GM06990 (cell line): ENCODE data around the gene CRISPLD2.

Experiments used
- DNase-seq: peaks from one replicate; pipeline ENCODE4 v3.0.0-alpha.2; 2011; ENCODE audit not compliant: insufficient read length; ENCODE audit errors: extremely low read depth
- H3K27me3 ChIP-seq: replicated peaks from 2 replicates; pipeline ENCODE4 v1.6.0; 2011; ENCODE audit warnings: low read length; ENCODE audit not compliant: control insufficient read depth, insufficient read depth
- H3K36me3 ChIP-seq: 2 replicates; pipeline ENCODE4 v1.5.1; 2011; ENCODE audit warnings: low read length; ENCODE audit not compliant: control insufficient read depth, insufficient read depth
- H3K4me3 ChIP-seq: replicated peaks from 2 replicates; pipeline ENCODE4 v1.5.1; 2011; ENCODE audit warnings: low read depth, mild to moderate bottlenecking, control low read depth, low read length
- TF ChIP-seq, protein P1 (sequence below): IDR thresholded peaks from 2 replicates; pipeline ENCODE4 v1.5.1; 2011; ENCODE audit warnings: low read length, control low read depth, mild to moderate bottlenecking, inconsistent platforms; ENCODE audit not compliant: insufficient read depth, poor library complexity, severe bottlenecking

Gene CRISPLD2

DNA sequence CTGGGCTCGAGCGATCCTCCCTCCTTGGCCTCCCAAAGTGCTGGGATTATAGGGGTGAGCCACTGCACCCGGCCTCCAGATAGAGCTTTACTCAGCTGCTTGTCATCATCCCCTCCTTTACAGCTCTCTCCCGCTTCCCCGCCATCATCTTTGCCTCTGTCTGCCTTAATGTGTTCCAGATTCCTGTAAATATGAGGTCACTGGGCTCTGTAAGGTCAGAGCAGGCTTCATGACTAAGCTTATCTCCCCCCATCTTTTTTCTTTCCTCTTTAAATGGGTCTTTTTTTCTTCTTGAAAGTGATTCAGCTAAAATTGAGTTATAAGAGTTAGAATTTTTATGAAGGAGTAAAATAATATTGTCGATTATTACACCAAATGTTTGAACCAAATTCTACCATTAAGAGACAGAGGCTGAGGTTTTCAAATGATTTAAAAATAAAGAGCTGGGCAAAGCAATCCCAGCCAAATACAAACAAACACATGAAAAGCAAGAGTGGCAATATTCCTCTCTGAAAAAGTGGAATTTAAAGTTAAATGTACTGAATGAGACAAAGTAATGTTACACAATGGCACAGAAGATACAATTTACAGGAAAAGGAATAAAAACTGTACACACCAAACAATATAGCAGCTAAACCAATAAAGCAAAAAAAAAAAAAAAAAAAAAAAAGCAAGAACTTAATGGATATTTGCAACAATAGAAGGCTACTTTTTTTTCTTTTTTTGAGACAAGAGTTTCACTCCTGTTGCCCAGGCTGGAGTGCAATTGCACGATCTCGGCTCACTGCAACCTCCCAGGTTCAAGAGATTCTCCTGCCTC is 62.1 kb downstream of the CRISPLD2 start:
- H3K4me3 ChIP-seq, result no peak overlapping the region
- no peaks in the 10 kb centered on the region for H3K36me3 ChIP-seq
- TF ChIP-seq, protein P1, sequence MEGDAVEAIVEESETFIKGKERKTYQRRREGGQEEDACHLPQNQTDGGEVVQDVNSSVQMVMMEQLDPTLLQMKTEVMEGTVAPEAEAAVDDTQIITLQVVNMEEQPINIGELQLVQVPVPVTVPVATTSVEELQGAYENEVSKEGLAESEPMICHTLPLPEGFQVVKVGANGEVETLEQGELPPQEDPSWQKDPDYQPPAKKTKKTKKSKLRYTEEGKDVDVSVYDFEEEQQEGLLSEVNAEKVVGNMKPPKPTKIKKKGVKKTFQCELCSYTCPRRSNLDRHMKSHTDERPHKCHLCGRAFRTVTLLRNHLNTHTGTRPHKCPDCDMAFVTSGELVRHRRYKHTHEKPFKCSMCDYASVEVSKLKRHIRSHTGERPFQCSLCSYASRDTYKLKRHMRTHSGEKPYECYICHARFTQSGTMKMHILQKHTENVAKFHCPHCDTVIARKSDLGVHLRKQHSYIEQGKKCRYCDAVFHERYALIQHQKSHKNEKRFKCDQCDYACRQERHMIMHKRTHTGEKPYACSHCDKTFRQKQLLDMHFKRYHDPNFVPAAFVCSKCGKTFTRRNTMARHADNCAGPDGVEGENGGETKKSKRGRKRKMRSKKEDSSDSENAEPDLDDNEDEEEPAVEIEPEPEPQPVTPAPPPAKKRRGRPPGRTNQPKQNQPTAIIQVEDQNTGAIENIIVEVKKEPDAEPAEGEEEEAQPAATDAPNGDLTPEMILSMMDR, result no peak
- H3K27me3 ChIP-seq, result no peaks in the 10 kb centered on the region; the same call in 1 of the 2 replicates
- no peak for DNase-seq

DNA sequence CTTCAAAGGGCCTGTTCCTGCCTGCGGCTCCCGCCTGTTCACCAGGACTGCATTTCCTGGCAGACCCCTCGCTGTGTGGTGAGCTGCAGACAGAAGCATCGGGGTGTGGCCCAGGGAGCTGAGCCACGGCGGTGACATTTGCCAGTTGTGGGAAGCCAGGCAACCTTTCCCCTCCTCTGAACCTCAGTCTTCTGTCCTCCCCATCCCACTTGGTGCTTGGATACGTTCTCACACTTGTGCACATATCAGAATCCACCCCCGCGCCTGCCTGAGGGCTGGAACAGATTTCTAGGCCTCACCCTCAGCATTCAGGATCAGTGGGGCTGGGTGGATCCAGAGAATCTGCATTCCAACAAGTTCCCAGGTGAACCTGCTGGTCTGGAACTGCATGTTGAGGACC is 63.5 kb downstream of the CRISPLD2 start:
- Histone ChIP-seq H3K36me3 (no peaks in the 10 kb centered on the region), H3K27me3 (no peaks in the 10 kb centered on the region; the same call in 1 of the 2 replicates), H3K4me3 (no peak overlapping the region)
- TF ChIP-seq, protein P1, result no peak
- DNase-seq, result no peak

DNA sequence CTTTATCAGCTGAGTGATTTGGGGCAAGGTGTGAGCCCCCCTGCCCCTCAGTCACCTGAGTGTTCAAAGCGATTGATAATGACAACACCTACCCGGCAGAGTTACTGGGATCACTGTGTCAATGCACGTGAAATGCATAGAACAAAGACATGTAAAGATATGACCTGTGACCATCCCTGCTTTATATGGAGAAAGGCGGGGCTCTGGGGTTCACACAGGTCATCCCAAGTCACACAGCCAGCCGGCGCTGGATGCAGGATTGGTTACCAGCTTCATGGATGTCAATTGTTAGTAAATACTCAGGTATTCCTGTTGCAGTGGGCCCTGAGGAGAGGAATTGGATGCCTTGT is 64.4 kb downstream of the CRISPLD2 start:
- Histone ChIP-seq H3K27me3 (no peaks in the 10 kb centered on the region; the same call in 1 of the 2 replicates), H3K36me3 (no peaks in the 10 kb centered on the region), H3K4me3 (no peak overlapping the region)
- no peak for DNase-seq
- TF ChIP-seq, protein P1, result no peak

DNA sequence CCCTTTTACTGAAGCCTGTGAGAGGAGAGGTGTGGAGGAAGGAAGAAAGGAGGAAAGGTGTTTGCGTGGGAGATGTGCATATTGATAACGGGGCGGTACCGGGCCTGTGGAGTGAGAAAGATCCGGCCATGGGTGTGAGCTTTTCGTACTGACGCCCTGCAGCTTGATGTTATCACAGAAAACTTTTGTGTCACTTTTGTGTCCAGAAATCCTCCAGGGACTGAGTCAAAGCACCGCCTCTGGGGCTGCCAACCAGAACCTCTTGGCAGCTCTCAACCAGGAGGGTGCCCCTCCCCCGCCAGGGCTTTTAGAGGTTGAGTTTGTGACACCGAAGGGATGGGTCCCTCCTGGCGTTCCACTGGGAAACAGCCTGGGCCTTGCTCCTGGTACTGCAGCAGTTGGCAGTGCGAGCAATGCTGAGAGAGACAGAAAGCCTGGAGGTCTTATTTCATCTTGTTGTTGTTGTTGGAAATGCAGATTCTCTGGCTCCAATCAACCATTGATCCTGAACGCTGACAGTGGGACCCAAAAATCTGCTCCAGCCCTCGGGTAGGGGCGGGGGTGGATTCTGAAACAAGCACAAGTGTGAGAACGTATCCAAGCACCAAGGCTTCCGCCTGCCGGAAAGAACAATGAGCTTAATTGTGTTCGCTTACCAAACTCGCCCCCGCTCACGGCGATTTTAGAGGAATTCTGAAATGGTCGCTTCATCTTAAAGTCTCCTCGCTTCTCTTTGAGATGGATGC is 65.0 kb downstream of the CRISPLD2 start:
- TF ChIP-seq, protein P1, result no peak
- H3K4me3 ChIP-seq, result no peak overlapping the region
- no peaks in the 10 kb centered on the region for H3K36me3 ChIP-seq
- no peaks in the 10 kb centered on the region; the same call in 1 of the 2 replicates for H3K27me3 ChIP-seq
- DNase-seq, result no peak

DNA sequence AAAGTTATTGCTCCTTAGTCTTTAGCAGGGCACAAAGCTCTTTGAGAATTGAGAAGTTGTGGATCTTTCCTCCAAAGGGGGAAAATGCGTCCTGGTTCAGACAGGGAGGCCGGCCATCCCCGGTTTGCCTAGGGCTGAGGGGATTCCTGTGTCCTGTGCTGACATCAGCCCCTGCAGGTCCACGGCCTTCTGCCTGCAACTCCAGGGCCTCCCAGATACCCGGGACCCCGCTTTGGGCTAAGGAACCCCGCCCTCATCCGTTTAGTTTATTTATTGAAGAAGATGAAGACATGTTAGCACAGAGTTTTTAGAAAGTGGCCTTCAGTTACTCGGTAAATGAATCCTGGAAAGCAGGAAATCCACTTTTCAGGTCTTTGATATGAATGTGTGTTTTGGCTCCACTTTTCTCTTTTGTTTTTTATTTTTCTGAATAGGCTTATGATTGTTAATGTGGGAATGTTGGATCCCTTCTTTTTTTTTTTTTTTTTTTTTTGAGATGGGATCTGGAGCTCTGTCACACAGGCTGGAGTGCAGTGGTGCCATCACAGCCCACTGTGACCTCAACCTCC is 65.6 kb downstream of the CRISPLD2 start:
- DNase-seq, result no peak
- H3K27me3 ChIP-seq, result no peaks in the 10 kb centered on the region; the same call in 1 of the 2 replicates
- TF ChIP-seq, protein P1, result no peak
- no peaks in the 10 kb centered on the region for H3K36me3 ChIP-seq
- H3K4me3 ChIP-seq, result no peak overlapping the region
